ENCODE measurements around the gene ATOH8. TPM values are rescaled to one million over a fixed set of nuclear protein-coding genes. Genes with fewer than 3 reads are reported as not detected.

ATOH8 gene
- polyA plus RNA-seq, 2 of the 4 experiments (the other 2 are of a cell fraction): 1.8 to 20.0 TPM

- TF ChIP-seq CHD4 (IDR thresholded peaks at IDR 0.05; ENCODE audit: borderline replicate concordance): no peak
Observed at GRCh38 chr2:85831735-85832134, 77.9 kb downstream of the ATOH8 start (continued).

- CTCF ChIA-PET: interaction anchor here (0.6 to 22.0 kb wide), 4 partner anchors 21 to 251 kb away, joined by 3 to 766 read pairs (median 4); no protein-coding TSS in a partner anchor
- Histone ChIP-seq H3K4me2 (no peak overlapping the region), H3K4me1 (no peaks in the 10 kb centered on the region), H3K9me3 (peaks cover 7% of the 10 kb centered on the region; the same call in 2 of the 3 replicates), H3K4me3 (no peak overlapping the region), H3K27ac (no peak overlapping the region)
- FAIRE-seq (no peak), DNase-seq (ENCODE audit: low read depth in 1 of 2, low spot score in 1 of 2) (no peak), ATAC-seq (no peak)
- POLR2A ChIA-PET: no interaction called here
- TF ChIP-seq, protein P1, sequence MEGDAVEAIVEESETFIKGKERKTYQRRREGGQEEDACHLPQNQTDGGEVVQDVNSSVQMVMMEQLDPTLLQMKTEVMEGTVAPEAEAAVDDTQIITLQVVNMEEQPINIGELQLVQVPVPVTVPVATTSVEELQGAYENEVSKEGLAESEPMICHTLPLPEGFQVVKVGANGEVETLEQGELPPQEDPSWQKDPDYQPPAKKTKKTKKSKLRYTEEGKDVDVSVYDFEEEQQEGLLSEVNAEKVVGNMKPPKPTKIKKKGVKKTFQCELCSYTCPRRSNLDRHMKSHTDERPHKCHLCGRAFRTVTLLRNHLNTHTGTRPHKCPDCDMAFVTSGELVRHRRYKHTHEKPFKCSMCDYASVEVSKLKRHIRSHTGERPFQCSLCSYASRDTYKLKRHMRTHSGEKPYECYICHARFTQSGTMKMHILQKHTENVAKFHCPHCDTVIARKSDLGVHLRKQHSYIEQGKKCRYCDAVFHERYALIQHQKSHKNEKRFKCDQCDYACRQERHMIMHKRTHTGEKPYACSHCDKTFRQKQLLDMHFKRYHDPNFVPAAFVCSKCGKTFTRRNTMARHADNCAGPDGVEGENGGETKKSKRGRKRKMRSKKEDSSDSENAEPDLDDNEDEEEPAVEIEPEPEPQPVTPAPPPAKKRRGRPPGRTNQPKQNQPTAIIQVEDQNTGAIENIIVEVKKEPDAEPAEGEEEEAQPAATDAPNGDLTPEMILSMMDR (IDR thresholded peaks at IDR 0.05): no peak
- no peak for TF ChIP-seq ZFP36 (IDR thresholded peaks at IDR 0.05; ENCODE audit: borderline replicate concordance, partially characterized antibody)
- TF ChIP-seq HEYL (CRISPR knock-in tag; IDR thresholded peaks at IDR 0.05): no peak
- TF ChIP-seq HOXA7 (CRISPR knock-in tag; IDR thresholded peaks at IDR 0.05): no peak
- TF ChIP-seq MAX (IDR thresholded peaks at IDR 0.05): no peak
- no peak for TF ChIP-seq POLR2AphosphoS2 (conservative IDR thresholded peaks at IDR 0.05; ENCODE audit: low read length)
- no peak for TF ChIP-seq NR3C1 (IDR thresholded peaks at IDR 0.05)
- no peak for TF ChIP-seq SMC3 (IDR thresholded peaks at IDR 0.05)
- TF ChIP-seq NPAS2 (CRISPR knock-in tag; IDR thresholded peaks at IDR 0.05; ENCODE audit: borderline replicate concordance): no peak
Observed at GRCh38 chr2:85834466-85834865, 80.7 kb downstream of the ATOH8 start.

Small RNA genes lying within 50 kb of the gene (small RNA-seq; reads per million reads assigned to genes)
- 0 reads per million in 6 experiments for gene MIR6071
- gene RN7SKP83: 0 reads per million in 6 experiments
- gene RNU1-38P: 0 to 15.5 (median 0.10) reads per million in 6 experiments

Other genes with a start within 250 kb of the ATOH8 start
- 1,024 and 1,329 TPM in 2 replicates for gene MAT2A, start 214.8 kb upstream of the ATOH8 start, polyA plus RNA-seq (2011; rRNA removed)
- gene MAT2A, start 214.8 kb upstream of the ATOH8 start, polyA plus RNA-seq (2017; fragmentation: RNase III; extraction: RNeasy Plus Mini Kit Qiagen cat#74134 plus additional on column Dnase treatment): 370 to 430 TPM (median 400 TPM) in 3 replicates
- 39.0 and 49.6 TPM in 2 replicates for gene GGCX, start 192.5 kb upstream of the ATOH8 start, polyA plus RNA-seq (2011; rRNA removed)
- gene GGCX, start 192.5 kb upstream of the ATOH8 start, polyA plus RNA-seq (2017; fragmentation: RNase III; extraction: RNeasy Plus Mini Kit Qiagen cat#74134 plus additional on column Dnase treatment): 48.7 to 58.5 TPM (median 55.1 TPM) in 3 replicates
- 38.3 and 41.1 TPM in 2 replicates for gene VAMP8, start 176.4 kb upstream of the ATOH8 start, polyA plus RNA-seq (2011; rRNA removed)
- gene VAMP8, start 176.4 kb upstream of the ATOH8 start, polyA plus RNA-seq (2017; fragmentation: RNase III; extraction: RNeasy Plus Mini Kit Qiagen cat#74134 plus additional on column Dnase treatment): 17.7 to 22.4 TPM (median 18.5 TPM) in 3 replicates
- gene VAMP5, start 169.6 kb upstream of the ATOH8 start, polyA plus RNA-seq (2011; rRNA removed): 0.16 and 0.67 TPM in 2 replicates
- gene VAMP5, start 169.6 kb upstream of the ATOH8 start, polyA plus RNA-seq (2017; fragmentation: RNase III; extraction: RNeasy Plus Mini Kit Qiagen cat#74134 plus additional on column Dnase treatment): not detected in 3 replicates
- gene RNF181, start 158.2 kb upstream of the ATOH8 start, polyA plus RNA-seq (2011; rRNA removed): 287 and 366 TPM in 2 replicates
- gene RNF181, start 158.2 kb upstream of the ATOH8 start, polyA plus RNA-seq (2017; fragmentation: RNase III; extraction: RNeasy Plus Mini Kit Qiagen cat#74134 plus additional on column Dnase treatment): 182 to 199 TPM (median 189 TPM) in 3 replicates
- 8.5 and 14.0 TPM in 2 replicates for gene TMEM150A, start 151.3 kb upstream of the ATOH8 start, polyA plus RNA-seq (2011; rRNA removed)
- 8.0 to 10.9 TPM (median 10.6 TPM) in 3 replicates for gene TMEM150A, start 151.3 kb upstream of the ATOH8 start, polyA plus RNA-seq (2017; fragmentation: RNase III; extraction: RNeasy Plus Mini Kit Qiagen cat#74134 plus additional on column Dnase treatment)
- 48.3 and 57.4 TPM in 2 replicates for gene C2orf68, start 141.9 kb upstream of the ATOH8 start, polyA plus RNA-seq (2011; rRNA removed)
- gene C2orf68, start 141.9 kb upstream of the ATOH8 start, polyA plus RNA-seq (2017; fragmentation: RNase III; extraction: RNeasy Plus Mini Kit Qiagen cat#74134 plus additional on column Dnase treatment): 22.8 to 26.1 TPM (median 25.9 TPM) in 3 replicates
- gene USP39, start 137.8 kb upstream of the ATOH8 start, polyA plus RNA-seq (2011; rRNA removed): 90.4 and 103 TPM in 2 replicates
- 78.7 to 91.0 TPM (median 82.8 TPM) in 3 replicates for gene USP39, start 137.8 kb upstream of the ATOH8 start, polyA plus RNA-seq (2017; fragmentation: RNase III; extraction: RNeasy Plus Mini Kit Qiagen cat#74134 plus additional on column Dnase treatment)
- not detected in 2 replicates for gene SFTPB, start 85.8 kb upstream of the ATOH8 start, polyA plus RNA-seq (2011; rRNA removed)
- gene SFTPB, start 85.8 kb upstream of the ATOH8 start, polyA plus RNA-seq (2017; fragmentation: RNase III; extraction: RNeasy Plus Mini Kit Qiagen cat#74134 plus additional on column Dnase treatment): 0.08 TPM in 1 of 3 replicates, not detected in the others
- not detected in 2 replicates for gene GNLY, start 59.6 kb upstream of the ATOH8 start, polyA plus RNA-seq (2011; rRNA removed)
- not detected in 3 replicates for gene GNLY, start 59.6 kb upstream of the ATOH8 start, polyA plus RNA-seq (2017; fragmentation: RNase III; extraction: RNeasy Plus Mini Kit Qiagen cat#74134 plus additional on column Dnase treatment)
- gene ST3GAL5, start 135.0 kb downstream of the ATOH8 start, polyA plus RNA-seq (2011; rRNA removed): 115 and 119 TPM in 2 replicates
- 34.1 to 36.9 TPM (median 35.9 TPM) in 3 replicates for gene ST3GAL5, start 135.0 kb downstream of the ATOH8 start, polyA plus RNA-seq (2017; fragmentation: RNase III; extraction: RNeasy Plus Mini Kit Qiagen cat#74134 plus additional on column Dnase treatment)

All from A549 (cell line).